Islet precursor cell (in vitro differentiated cells): ENCODE data around the gene TBC1D17.

Experiments used
- DNase-seq: peaks from one replicate; pipeline ENCODE4 v3.0.0-alpha.2; 2018

Gene TBC1D17

GRCh38 chr19:49879243-49879963 is 1.9 kb downstream of the TBC1D17 start:
- DNase-seq: no peak

GRCh38 chr19:49880162-49880869 is 2.8 kb downstream of the TBC1D17 start:
- no peak for DNase-seq

- no peak for DNase-seq
Observed at GRCh38 chr19:49881186-49881585, 3.7 kb downstream of the TBC1D17 start.

GRCh38 chr19:49881672-49882394 is 4.3 kb downstream of the TBC1D17 start:
- no peak for DNase-seq

- no peak for DNase-seq
Observed at GRCh38 chr19:49882643-49883042, 5.1 kb downstream of the TBC1D17 start.

GRCh38 chr19:49883094-49883493 is 5.6 kb downstream of the TBC1D17 start:
- no peak for DNase-seq

GRCh38 chr19:49884109-49884508 is 6.6 kb downstream of the TBC1D17 start:
- no peak for DNase-seq

- no peak for DNase-seq
Observed at GRCh38 chr19:49884760-49885159, 7.3 kb downstream of the TBC1D17 start.

- no peak for DNase-seq
Observed at GRCh38 chr19:49887037-49887664, 9.6 kb downstream of the TBC1D17 start.

GRCh38 chr19:49887665-49888509 is 10.4 kb downstream of the TBC1D17 start:
- no peak for DNase-seq

GRCh38 chr19:49888510-49888824 is 11.0 kb downstream of the TBC1D17 start:
- no peak for DNase-seq

- no peak for DNase-seq
Observed at GRCh38 chr19:49889038-49889686, 11.7 kb downstream of the TBC1D17 start.

- DNase-seq: peak; percentile 90
Observed at GRCh38 chr19:49889687-49890348, 12.3 kb downstream of the TBC1D17 start.

- DNase-seq: peak; percentile 81
Observed at GRCh38 chr19:49890349-49891311, 13.1 kb downstream of the TBC1D17 start.

- DNase-seq: no peak
Observed at GRCh38 chr19:49891393-49891792, 13.9 kb downstream of the TBC1D17 start.

- no peak for DNase-seq
Observed at GRCh38 chr19:49892716-49893115, 15.2 kb downstream of the TBC1D17 start.

GRCh38 chr19:49894011-49894664 is 16.6 kb downstream of the TBC1D17 start:
- no peak for DNase-seq

GRCh38 chr19:49894879-49895565 is 17.5 kb downstream of the TBC1D17 start:
- no peak for DNase-seq
